Measurements from ENCODE around the gene ACOT7.
"Not testable (repeated sequence)": the region's sequence is repeated elsewhere in the genome, so short reads cannot be mapped to it uniquely, and the experiment has no call there.

ACOT7 gene

GRCh38 chr1:6313393-6314200 lies 80.0 kb downstream of the ACOT7 start:
- H3K36me3 ChIP-seq (ENCODE audit: control insufficient read depth, insufficient read depth, low read length, severe bottlenecking) = no peaks in the 10 kb centered on the region
- H3K27me3 ChIP-seq (replicated peaks; ENCODE audit: control insufficient read depth, insufficient read depth, low read length) = no peaks in the 10 kb centered on the region
- H3K4me1 ChIP-seq (ENCODE audit: control insufficient read depth, insufficient read depth, low read length) = peaks cover 11% of the 10 kb centered on the region
- no peak overlapping the region for H3K4me3 ChIP-seq (ENCODE audit: low read length)
- no peak overlapping the region for H3K9ac ChIP-seq (ENCODE audit: low read length)
- H3K9me3 ChIP-seq (ENCODE audit: control insufficient read depth, low read length) = no peaks in the 10 kb centered on the region
- no peak for DNase-seq (ENCODE audit: low read depth)

- no peak overlapping the region for H3K4me3 ChIP-seq (ENCODE audit: low read length)
- H3K27me3 ChIP-seq (replicated peaks; ENCODE audit: control insufficient read depth, insufficient read depth, low read length) = no peaks in the 10 kb centered on the region
- no peaks in the 10 kb centered on the region for H3K9me3 ChIP-seq (ENCODE audit: control insufficient read depth, low read length)
- DNase-seq (ENCODE audit: low read depth) = no peak
- H3K9ac ChIP-seq (ENCODE audit: low read length) = no peak overlapping the region
- H3K36me3 ChIP-seq (ENCODE audit: control insufficient read depth, insufficient read depth, low read length, severe bottlenecking) = no peaks in the 10 kb centered on the region
- H3K4me1 ChIP-seq (ENCODE audit: control insufficient read depth, insufficient read depth, low read length) = peaks cover 6% of the 10 kb centered on the region
Observed at GRCh38 chr1:6310116-6310848, 83.3 kb downstream of the ACOT7 start.

- Histone ChIP-seq H3K27me3 (replicated peaks; ENCODE audit: control insufficient read depth, insufficient read depth, low read length) (no peaks in the 10 kb centered on the region), H3K4me3 (ENCODE audit: low read length) (no peak overlapping the region), H3K36me3 (ENCODE audit: control insufficient read depth, insufficient read depth, low read length, severe bottlenecking) (no peaks in the 10 kb centered on the region), H3K4me1 (ENCODE audit: control insufficient read depth, insufficient read depth, low read length) (peaks cover 6% of the 10 kb centered on the region), H3K9ac (ENCODE audit: low read length) (no peak overlapping the region), H3K9me3 (ENCODE audit: control insufficient read depth, low read length) (no peaks in the 10 kb centered on the region)
- no peak for DNase-seq (ENCODE audit: low read depth)
Observed at GRCh38 chr1:6309564-6309963, 84.0 kb downstream of the ACOT7 start.

GRCh38 chr1:6308449-6308848 lies 85.1 kb downstream of the ACOT7 start:
- DNase-seq (ENCODE audit: low read depth) = no peak
- Histone ChIP-seq H3K27me3 (replicated peaks; ENCODE audit: control insufficient read depth, insufficient read depth, low read length) (no peaks in the 10 kb centered on the region), H3K4me1 (ENCODE audit: control insufficient read depth, insufficient read depth, low read length) (no peaks in the 10 kb centered on the region), H3K4me3 (ENCODE audit: low read length) (no peak overlapping the region), H3K36me3 (ENCODE audit: control insufficient read depth, insufficient read depth, low read length, severe bottlenecking) (no peaks in the 10 kb centered on the region), H3K9me3 (ENCODE audit: control insufficient read depth, low read length) (no peaks in the 10 kb centered on the region), H3K9ac (ENCODE audit: low read length) (no peak overlapping the region)

GRCh38 chr1:6307682-6308081 lies 85.9 kb downstream of the ACOT7 start:
- not testable (repeated sequence) for H3K9me3 ChIP-seq (ENCODE audit: control insufficient read depth, low read length); H3K9ac ChIP-seq (ENCODE audit: low read length); H3K4me1 ChIP-seq (ENCODE audit: control insufficient read depth, insufficient read depth, low read length); H3K36me3 ChIP-seq (ENCODE audit: control insufficient read depth, insufficient read depth, low read length, severe bottlenecking); H3K4me3 ChIP-seq (ENCODE audit: low read length); DNase-seq (ENCODE audit: low read depth); H3K27me3 ChIP-seq (replicated peaks; ENCODE audit: control insufficient read depth, insufficient read depth, low read length)

- Histone ChIP-seq H3K4me1 (ENCODE audit: control insufficient read depth, insufficient read depth, low read length) (no peaks in the 10 kb centered on the region), H3K9ac (ENCODE audit: low read length) (no peak overlapping the region)
Observed at GRCh38 chr1:6307099-6307498, 86.5 kb downstream of the ACOT7 start.

GRCh38 chr1:6303397-6304012 lies 90.1 kb downstream of the ACOT7 start:
- H3K36me3 ChIP-seq (ENCODE audit: control insufficient read depth, insufficient read depth, low read length, severe bottlenecking) = no peaks in the 10 kb centered on the region
- no peak for DNase-seq (ENCODE audit: low read depth)
- H3K4me1 ChIP-seq (ENCODE audit: control insufficient read depth, insufficient read depth, low read length) = no peaks in the 10 kb centered on the region
- H3K27me3 ChIP-seq (replicated peaks; ENCODE audit: control insufficient read depth, insufficient read depth, low read length) = no peaks in the 10 kb centered on the region
- no peaks in the 10 kb centered on the region for H3K9me3 ChIP-seq (ENCODE audit: control insufficient read depth, low read length)
- no peak overlapping the region for H3K9ac ChIP-seq (ENCODE audit: low read length)
- H3K4me3 ChIP-seq (ENCODE audit: low read length) = no peak overlapping the region

More at GRCh38 chr1:6307099-6307498, 86.5 kb downstream of the ACOT7 start:
- H3K36me3 ChIP-seq (ENCODE audit: control insufficient read depth, insufficient read depth, low read length, severe bottlenecking) = no peaks in the 10 kb centered on the region
- no peaks in the 10 kb centered on the region for H3K9me3 ChIP-seq (ENCODE audit: control insufficient read depth, low read length)
- no peaks in the 10 kb centered on the region for H3K27me3 ChIP-seq (replicated peaks; ENCODE audit: control insufficient read depth, insufficient read depth, low read length)
- no peak for DNase-seq (ENCODE audit: low read depth)
- H3K4me3 ChIP-seq (ENCODE audit: low read length) = no peak overlapping the region

- Histone ChIP-seq H3K9ac (ENCODE audit: low read length) (no peak overlapping the region), H3K4me1 (ENCODE audit: control insufficient read depth, insufficient read depth, low read length) (no peaks in the 10 kb centered on the region), H3K9me3 (ENCODE audit: control insufficient read depth, low read length) (no peaks in the 10 kb centered on the region), H3K36me3 (ENCODE audit: control insufficient read depth, insufficient read depth, low read length, severe bottlenecking) (no peaks in the 10 kb centered on the region), H3K27me3 (replicated peaks; ENCODE audit: control insufficient read depth, insufficient read depth, low read length) (no peaks in the 10 kb centered on the region), H3K4me3 (ENCODE audit: low read length) (no peak overlapping the region)
- DNase-seq (ENCODE audit: low read depth) = no peak
Observed at GRCh38 chr1:6302568-6302967, 91.0 kb downstream of the ACOT7 start.

GRCh38 chr1:6301526-6301925 lies 92.0 kb downstream of the ACOT7 start:
- H3K9ac ChIP-seq (ENCODE audit: low read length) = no peak overlapping the region
- H3K4me3 ChIP-seq (ENCODE audit: low read length) = no peak overlapping the region
- H3K27me3 ChIP-seq (replicated peaks; ENCODE audit: control insufficient read depth, insufficient read depth, low read length) = no peaks in the 10 kb centered on the region
- no peaks in the 10 kb centered on the region for H3K4me1 ChIP-seq (ENCODE audit: control insufficient read depth, insufficient read depth, low read length)
- no peaks in the 10 kb centered on the region for H3K9me3 ChIP-seq (ENCODE audit: control insufficient read depth, low read length)
- no peak for DNase-seq (ENCODE audit: low read depth)
- no peaks in the 10 kb centered on the region for H3K36me3 ChIP-seq (ENCODE audit: control insufficient read depth, insufficient read depth, low read length, severe bottlenecking)

GRCh38 chr1:6300342-6301048 lies 93.1 kb downstream of the ACOT7 start:
- H3K4me3 ChIP-seq (ENCODE audit: low read length) = no peak overlapping the region
- H3K9ac ChIP-seq (ENCODE audit: low read length) = no peak overlapping the region
- H3K36me3 ChIP-seq (ENCODE audit: control insufficient read depth, insufficient read depth, low read length, severe bottlenecking) = no peaks in the 10 kb centered on the region
- DNase-seq (ENCODE audit: low read depth) = no peak
- no peaks in the 10 kb centered on the region for H3K27me3 ChIP-seq (replicated peaks; ENCODE audit: control insufficient read depth, insufficient read depth, low read length)
- H3K4me1 ChIP-seq (ENCODE audit: control insufficient read depth, insufficient read depth, low read length) = no peaks in the 10 kb centered on the region
- no peaks in the 10 kb centered on the region for H3K9me3 ChIP-seq (ENCODE audit: control insufficient read depth, low read length)
